SK-N-SH treated with all-trans-retinoic acid at 6 μM for 48 hours (cell line): ENCODE measurements around the gene PDE5A.
"Not testable (repeated sequence)": the region's sequence is repeated elsewhere in the genome, so short reads cannot be mapped to it uniquely, and the experiment has no call there.

Experiments
- ATAC-seq: fragments of 200-7000 bp; cut with Tn5 transposase; 3 replicates; pipeline ENCODE4 v1.9.1; 2020; ENCODE audit warnings: mild to moderate bottlenecking, moderate library complexity
- BACH2 ChIP-seq: fragments of 250-450 bp; sonication (Bioruptor Pico); IDR thresholded peaks from 2 replicates; pipeline ENCODE4 v1.9.0; 2021; ENCODE audit warnings: mild to moderate bottlenecking, borderline replicate concordance
- PPARA ChIP-seq: fragments of 250-450 bp; sonication (Bioruptor Pico); IDR thresholded peaks from 2 replicates; pipeline ENCODE4 v1.5.0; 2020; ENCODE audit warnings: mild to moderate bottlenecking, borderline replicate concordance

The PDE5A gene

GRCh38 chr4:119471259-119471658, 157.3 kb downstream of the PDE5A start:
- no peak for TF ChIP-seq BACH2 (CRISPR knock-in tag)
- TF ChIP-seq PPARA (CRISPR knock-in tag) = no peak
- no peak for ATAC-seq

GRCh38 chr4:119470737-119471063, 157.9 kb downstream of the PDE5A start:
- ATAC-seq = not testable (repeated sequence)

- peak; percentile 63 for ATAC-seq
These were observed 158.4 kb downstream of the PDE5A start for GRCh38 chr4:119470021-119470736.

GRCh38 chr4:119469039-119469438, 159.6 kb downstream of the PDE5A start:
- not testable (repeated sequence) for ATAC-seq

GRCh38 chr4:119462733-119463132, 165.9 kb downstream of the PDE5A start:
- not testable (repeated sequence) for ATAC-seq

- ATAC-seq = peak; percentile 59
These were observed 172.9 kb downstream of the PDE5A start for GRCh38 chr4:119455734-119456133.

GRCh38 chr4:119454491-119455270, 173.9 kb downstream of the PDE5A start:
- ATAC-seq = peak; percentile 100

- ATAC-seq = peak; percentile 48
These were observed 174.5 kb downstream of the PDE5A start for GRCh38 chr4:119454151-119454490.

GRCh38 chr4:119453286-119453685, 175.3 kb downstream of the PDE5A start:
- ATAC-seq = not testable (repeated sequence)

GRCh38 chr4:119449851-119450250, 178.8 kb downstream of the PDE5A start:
- not testable (repeated sequence) for ATAC-seq
